ENCODE measurements around the gene SMAD9.

DNA sequence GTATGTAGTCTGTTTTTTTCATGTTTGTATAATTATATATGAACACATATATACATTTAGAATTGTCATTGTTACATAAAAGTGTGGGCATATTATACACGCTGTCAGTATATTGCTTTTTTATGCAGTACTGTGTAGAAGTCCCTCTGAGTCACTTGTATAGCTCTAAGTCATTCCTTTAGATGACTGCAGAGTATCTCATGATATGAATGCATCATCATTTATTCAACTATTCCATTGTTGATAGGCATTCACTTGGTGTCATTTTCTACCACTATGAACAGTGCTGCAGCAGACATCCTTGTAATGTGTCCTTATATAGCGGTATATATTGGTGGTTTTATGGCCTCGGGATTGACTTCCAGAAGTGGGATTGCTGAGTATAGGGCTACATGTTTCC is 85.7 kb downstream of the SMAD9 start:
- TF ChIP-seq, protein P1, sequence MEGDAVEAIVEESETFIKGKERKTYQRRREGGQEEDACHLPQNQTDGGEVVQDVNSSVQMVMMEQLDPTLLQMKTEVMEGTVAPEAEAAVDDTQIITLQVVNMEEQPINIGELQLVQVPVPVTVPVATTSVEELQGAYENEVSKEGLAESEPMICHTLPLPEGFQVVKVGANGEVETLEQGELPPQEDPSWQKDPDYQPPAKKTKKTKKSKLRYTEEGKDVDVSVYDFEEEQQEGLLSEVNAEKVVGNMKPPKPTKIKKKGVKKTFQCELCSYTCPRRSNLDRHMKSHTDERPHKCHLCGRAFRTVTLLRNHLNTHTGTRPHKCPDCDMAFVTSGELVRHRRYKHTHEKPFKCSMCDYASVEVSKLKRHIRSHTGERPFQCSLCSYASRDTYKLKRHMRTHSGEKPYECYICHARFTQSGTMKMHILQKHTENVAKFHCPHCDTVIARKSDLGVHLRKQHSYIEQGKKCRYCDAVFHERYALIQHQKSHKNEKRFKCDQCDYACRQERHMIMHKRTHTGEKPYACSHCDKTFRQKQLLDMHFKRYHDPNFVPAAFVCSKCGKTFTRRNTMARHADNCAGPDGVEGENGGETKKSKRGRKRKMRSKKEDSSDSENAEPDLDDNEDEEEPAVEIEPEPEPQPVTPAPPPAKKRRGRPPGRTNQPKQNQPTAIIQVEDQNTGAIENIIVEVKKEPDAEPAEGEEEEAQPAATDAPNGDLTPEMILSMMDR (IDR thresholded peaks at IDR 0.05; ENCODE audit: poor library complexity), result no peak
- TF ChIP-seq EZH2 (IDR thresholded peaks at IDR 0.05; ENCODE audit: borderline replicate concordance), result no peak
